ENCODE measurements around the gene BCLAF1. TPM values are rescaled to one million over a fixed set of nuclear protein-coding genes. Genes with fewer than 3 reads are reported as not detected.

BCLAF1 gene
- total RNA-seq, result 100 to 1,000 TPM in 2 of 10 donors, 10 to 100 TPM in 8; 62.8 to 102 (median 94.1) TPM
- 10 to 100 TPM; 13.1 to 19.7 TPM for polyA plus RNA-seq
- long read RNA-seq, donor 1, full-length matches to known transcripts, result 15 of 48 reads
- long read RNA-seq, donor 1, partial matches to known transcripts, result 29 of 48 reads
- long read RNA-seq, donor 1, other reads (novel, unspliced or antisense), result 4 of 48 reads
- long read RNA-seq, donor 2, full-length matches to known transcripts, result 12 of 38 reads
- long read RNA-seq, donor 2, partial matches to known transcripts, result 21 of 38 reads
- long read RNA-seq, donor 2, other reads (novel, unspliced or antisense), result 5 of 38 reads
- long read RNA-seq, donor 3, full-length matches to known transcripts, result 4 of 201 reads
- long read RNA-seq, donor 3, partial matches to known transcripts, result 187 of 201 reads
- long read RNA-seq, donor 3, other reads (novel, unspliced or antisense), result 10 of 201 reads

- DNase-seq (peak; percentile 99 to 100), ATAC-seq (peak; percentile 94 to 98 (median 96))
- no peaks in the 10 kb centered on the region for H3K9me3 ChIP-seq
- peaks cover 0 to 52% (median 42%) of the 10 kb centered on the region in 9 donors for H3K4me1 ChIP-seq
- H3K36me3 ChIP-seq, result peaks cover 0 to 5% (median 0%) of the 10 kb centered on the region in 9 donors
- intact Hi-C loops (cut with DNase I), result loop anchor here in 4 of 10 donors (2.0 to 10.0 kb wide), 5 partner anchors 37 to 795 kb away; partner anchors contain the start of genes MTFR2 (in 4 of the 4) and AHI1 (in 3 of the 4)
- peak within 1 kb of the TSS; percentile 59 to 86 (median 83) for H3K4me3 ChIP-seq
- H3K27me3 ChIP-seq, result no peaks in the 10 kb centered on the region
- TF ChIP-seq CTCF (IDR thresholded peaks at IDR 0.05), result no peak
- H3K27ac ChIP-seq, result peak within 1 kb of the TSS; percentile 91 to 99 (median 99)
- WGBS, 2 donors, result 0% methylated on average over 60 of the region's 60 CpGs
Observed at GRCh38 chr6:136289579-136290409, at the start of gene BCLAF1. Gene BCLAF1 (minus strand): TSS chr6:136289846. CDS start chr6:136279866, 9,980 bp downstream.

- Histone ChIP-seq H3K27me3 (peaks cover 0 to 3% (median 0%) of the 10 kb centered on the region in 7 donors), H3K4me1 (peaks cover 0 to 5% (median 0%) of the 10 kb centered on the region in 9 donors), H3K36me3 (no peaks in the 10 kb centered on the region), H3K27ac (no peak overlapping the region), H3K9me3 (no peaks in the 10 kb centered on the region), H3K4me3 (no peak overlapping the region)
- ATAC-seq (no peak), DNase-seq (no peak)
- intact Hi-C loops (cut with DNase I), result no loop called here
- 64 to 68% methylated on average over 4 of the region's 4 CpGs for WGBS, 2 donors
- TF ChIP-seq CTCF (IDR thresholded peaks at IDR 0.05), result no peak
Observed at GRCh38 chr6:136338486-136338885, 48.8 kb upstream of the BCLAF1 start.

GRCh38 chr6:136337606-136338005 is 48.0 kb upstream of the BCLAF1 start:
- no peaks in the 10 kb centered on the region for H3K9me3 ChIP-seq
- H3K27ac ChIP-seq, result no peak overlapping the region
- DNase-seq (no peak), ATAC-seq (no peak)
- no peak overlapping the region for H3K4me3 ChIP-seq
- H3K4me1 ChIP-seq, result peaks cover 0 to 5% (median 0%) of the 10 kb centered on the region in 9 donors
- 89 to 90% methylated on average over 3 of the region's 3 CpGs for WGBS, 2 donors
- peaks cover 0 to 3% (median 0%) of the 10 kb centered on the region in 7 donors for H3K27me3 ChIP-seq
- intact Hi-C loops (cut with DNase I), result no loop called here
- no peaks in the 10 kb centered on the region for H3K36me3 ChIP-seq
- no peak for TF ChIP-seq CTCF (IDR thresholded peaks at IDR 0.05)

GRCh38 chr6:136337121-136337520 is 47.5 kb upstream of the BCLAF1 start:
- intact Hi-C loops (cut with DNase I), result no loop called here
- no peak for ATAC-seq
- no peaks in the 10 kb centered on the region for H3K9me3 ChIP-seq
- H3K36me3 ChIP-seq, result no peaks in the 10 kb centered on the region
- peaks cover 0 to 3% (median 0%) of the 10 kb centered on the region in 7 donors for H3K27me3 ChIP-seq
- DNase-seq, result no peak
- TF ChIP-seq CTCF (IDR thresholded peaks at IDR 0.05), result no peak
- H3K4me3 ChIP-seq, result no peak overlapping the region
- H3K4me1 ChIP-seq, result peaks cover 0 to 5% (median 0%) of the 10 kb centered on the region in 9 donors
- no peak overlapping the region for H3K27ac ChIP-seq
- 72 to 81% methylated on average over 3 of the region's 3 CpGs for WGBS, 2 donors
